ENCODE measurements around the gene MICAL2. TPM values are rescaled to one million over a fixed set of nuclear protein-coding genes. Genes with fewer than 3 reads are reported as not detected.

The MICAL2 gene
- total and polyA plus RNA-seq, 2 donors (not counting 3 experiments of a cell fraction or from before 2014, with no cell fraction given), result 67.6 to 200 TPM

DNA sequence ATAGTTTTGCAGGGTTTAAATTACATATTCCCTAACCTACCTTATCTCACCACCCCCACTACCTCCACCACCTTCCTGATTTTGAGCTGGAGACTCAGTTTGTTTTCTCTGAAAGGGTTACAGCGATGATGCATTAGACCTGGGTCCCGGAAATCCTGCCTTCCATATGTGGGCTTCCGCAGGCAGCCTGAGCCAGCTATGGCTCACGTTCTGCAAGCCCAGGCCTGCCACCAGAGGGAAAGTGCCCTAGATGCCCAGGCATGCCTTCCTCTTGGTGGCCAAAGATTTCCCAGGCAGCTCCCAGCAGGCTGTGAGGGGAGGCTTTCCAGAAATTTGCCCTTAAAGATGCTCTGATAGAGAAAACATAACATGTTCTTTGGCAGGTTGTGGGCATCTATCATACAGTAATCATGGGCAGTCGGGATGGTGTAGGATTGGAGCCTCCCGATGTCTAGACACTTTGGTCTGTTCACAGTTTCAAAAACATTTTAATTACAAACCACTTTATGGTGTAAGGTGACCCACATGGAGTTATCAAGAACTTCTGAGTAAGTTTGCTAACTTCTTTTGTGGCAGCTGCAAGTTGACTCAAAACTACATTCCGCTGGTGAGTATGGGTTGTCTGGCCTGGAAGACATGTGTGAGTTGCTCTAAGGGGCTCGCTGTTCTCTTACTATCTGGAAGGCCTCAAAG, 79.3 kb downstream of the MICAL2 start:
- Histone ChIP-seq H3K27ac (ENCODE audit: insufficient read depth, low read depth, low read length) (no peak overlapping the region), H3K79me2 (ENCODE audit: control insufficient read depth, insufficient read depth, low read length) (peaks cover 28% of the 10 kb centered on the region)
- FAIRE-seq, result no peak

More for the DNA sequence above, 79.3 kb downstream of the MICAL2 start:
- ChIA-PET CTCF (interaction anchor here (0.9 to 1.9 kb wide), 5 partner anchors 10 to 139 kb away, joined by 3 to 10 read pairs (median 5); no protein-coding TSS in a partner anchor), POLR2A (no interaction called here)
- DNase-seq (ENCODE audit: low read depth, low spot score), result peak; percentile 19
- TSS peak; percentile 64 for BruUV-seq (replicated peaks)
- no peak overlapping the region for H2AFZ ChIP-seq (ENCODE audit: low read depth, low read length)
- dilution Hi-C loops (cut with MboI; ENCODE audit: extremely low pct_ligation_motif_present, low sequenced_read_pairs), result no loop called here
- no peaks in the 10 kb centered on the region for H3K9me3 ChIP-seq (replicated peaks; ENCODE audit: control insufficient read depth, insufficient read depth, low read length)
- H3K4me2 ChIP-seq (ENCODE audit: insufficient read depth, low read length), result no peak overlapping the region
- no peak overlapping the region for H3K4me3 ChIP-seq (replicated peaks in 1 of 3; ENCODE audit: insufficient read depth in 1 of 3, low read depth in 1 of 3, low read length in 3 of 3)
- peaks cover 25% of the 10 kb centered on the region for H3K4me1 ChIP-seq (ENCODE audit: control insufficient read depth, extremely low read depth, insufficient read depth, low read length)
- no peaks in the 10 kb centered on the region for H4K20me1 ChIP-seq (replicated peaks; ENCODE audit: control insufficient read depth, extremely low read depth, insufficient read depth, low read length)
- peaks cover 0 to 2% of the 10 kb centered on the region in 2 experiments for H3K36me3 ChIP-seq (ENCODE audit: control insufficient read depth in 2 of 2, extremely low read depth in 1 of 2, insufficient read depth in 2 of 2, low read length in 2 of 2)
- TF ChIP-seq MYC (IDR thresholded peaks at IDR 0.05; ENCODE audit: low read depth, low read length) (no peak), POLR2AphosphoS5 (IDR thresholded peaks at IDR 0.05; ENCODE audit: insufficient read depth, low read depth, low read length) (no peak), POLR2A (IDR thresholded peaks at IDR 0.05; ENCODE audit: low read depth, low read length) (no peak), JUN (IDR thresholded peaks at IDR 0.05; ENCODE audit: borderline replicate concordance, insufficient read depth, insufficient read length, low read depth) (no peak)
- TF ChIP-seq, protein P1, sequence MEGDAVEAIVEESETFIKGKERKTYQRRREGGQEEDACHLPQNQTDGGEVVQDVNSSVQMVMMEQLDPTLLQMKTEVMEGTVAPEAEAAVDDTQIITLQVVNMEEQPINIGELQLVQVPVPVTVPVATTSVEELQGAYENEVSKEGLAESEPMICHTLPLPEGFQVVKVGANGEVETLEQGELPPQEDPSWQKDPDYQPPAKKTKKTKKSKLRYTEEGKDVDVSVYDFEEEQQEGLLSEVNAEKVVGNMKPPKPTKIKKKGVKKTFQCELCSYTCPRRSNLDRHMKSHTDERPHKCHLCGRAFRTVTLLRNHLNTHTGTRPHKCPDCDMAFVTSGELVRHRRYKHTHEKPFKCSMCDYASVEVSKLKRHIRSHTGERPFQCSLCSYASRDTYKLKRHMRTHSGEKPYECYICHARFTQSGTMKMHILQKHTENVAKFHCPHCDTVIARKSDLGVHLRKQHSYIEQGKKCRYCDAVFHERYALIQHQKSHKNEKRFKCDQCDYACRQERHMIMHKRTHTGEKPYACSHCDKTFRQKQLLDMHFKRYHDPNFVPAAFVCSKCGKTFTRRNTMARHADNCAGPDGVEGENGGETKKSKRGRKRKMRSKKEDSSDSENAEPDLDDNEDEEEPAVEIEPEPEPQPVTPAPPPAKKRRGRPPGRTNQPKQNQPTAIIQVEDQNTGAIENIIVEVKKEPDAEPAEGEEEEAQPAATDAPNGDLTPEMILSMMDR (IDR thresholded peaks at IDR 0.05; ENCODE audit: extremely low read depth in 1 of 2, insufficient read depth in 1 of 2, low read depth in 1 of 2, low read length in 2 of 2), result no peak
- TF ChIP-seq, protein P2, sequence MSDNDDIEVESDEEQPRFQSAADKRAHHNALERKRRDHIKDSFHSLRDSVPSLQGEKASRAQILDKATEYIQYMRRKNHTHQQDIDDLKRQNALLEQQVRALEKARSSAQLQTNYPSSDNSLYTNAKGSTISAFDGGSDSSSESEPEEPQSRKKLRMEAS (IDR thresholded peaks at IDR 0.05; ENCODE audit: insufficient read depth, insufficient read length), result no peak
- no peaks in the 10 kb centered on the region for H3K27me3 ChIP-seq (ENCODE audit: control insufficient read depth in 2 of 2, insufficient read depth in 2 of 2, low read length in 2 of 2)
- intact Hi-C loops (cut with micrococcal nuclease), result loop anchor here (1.0 kb wide), 1 partner anchor 47 kb away; no protein-coding TSS in a partner anchor
- no peak overlapping the region for H3K9ac ChIP-seq (replicated peaks; ENCODE audit: extremely low read depth, insufficient read depth, low read length)
- H3K9me1 ChIP-seq (replicated peaks; ENCODE audit: control insufficient read depth, extremely low read depth, insufficient read depth, low read length), result no peaks in the 10 kb centered on the region

All from endothelial cell of umbilical vein (primary cell).